B cell (primary cell): ENCODE data around the gene TRIM41.

Source experiments
- CTCF ChIP-seq: fragments of 200-600 bp; IDR thresholded peaks from one replicate; pipeline ENCODE4 v1.8.0; 2022; ENCODE audit warnings: antibody characterized with exemption, mild to moderate bottlenecking
- EZH2 ChIP-seq: IDR thresholded peaks from 2 replicates; pipeline ENCODE4 v1.6.1; 2012; ENCODE audit warnings: borderline replicate concordance, low read depth, mild to moderate bottlenecking, moderate library complexity, low read length; ENCODE audit not compliant: insufficient read depth, poor library complexity, severe bottlenecking

GRCh38 chr5:181188700-181189362, 34.2 kb upstream of the TRIM41 start:
- no peak for TF ChIP-seq CTCF
- TF ChIP-seq EZH2 = no peak
